Upper lobe of left lung (tissue), 4 donors: ENCODE results near the gene XXYLT1.

Source experiments
- CTCF ChIP-seq, 6 experiments: fragments of 450-650 bp in 4 of 6; fragments of 200-600 bp in 2 of 6; sonication (generic) in 2 of 6; IDR thresholded peaks; one replicate each; pipeline ENCODE4 v1.5.1; 2016 to 2019; ENCODE audit warnings: antibody characterized with exemption in 6 of 6
- POLR2A ChIP-seq, 4 donors: fragments of 450-650 bp; IDR thresholded peaks; one replicate each; pipeline ENCODE4 v1.5.1; 2016 to 2017; ENCODE audit warnings: antibody characterized with exemption in 4 of 4, mild to moderate bottlenecking in 2 of 4

- TF ChIP-seq POLR2A (IDR thresholded peaks at IDR 0.05): no peak
- no peak for TF ChIP-seq CTCF (IDR thresholded peaks at IDR 0.05)
Measured at GRCh38 chr3:195040773-195041520, 230.0 kb downstream of the XXYLT1 start.
